Tibial nerve (tissue), 4 donors: Measurements from ENCODE around the gene MLLT6. TPM values are rescaled to one million over a fixed set of nuclear protein-coding genes. Genes with fewer than 3 reads are reported as not detected.

Source experiments
- DNase-seq, 2 donors: peaks; one replicate each; pipeline ENCODE4 v3.0.0-alpha.2; 2019; ENCODE audit warnings: low spot score in 2 of 2
- H3K27ac ChIP-seq, 4 donors: fragments of 200-600 bp; sonication (generic) in 3 of 4; one replicate each; pipeline ENCODE4 v1.5.1; 2017 to 2019; ENCODE audit warnings: mild to moderate bottlenecking in 1 of 4
- H3K27me3 ChIP-seq, 2 donors: fragments of 200-600 bp; sonication (generic) in 1 of 2; one replicate each; pipeline versions ENCODE4 v1.5.1 to v1.6.0; 2017 to 2019
- H3K36me3 ChIP-seq, 3 donors: fragments of 200-600 bp; sonication (generic); one replicate each; pipeline ENCODE4 v1.5.1; 2018 to 2019
- H3K4me1 ChIP-seq, 4 donors: fragments of 200-600 bp; sonication (generic) in 3 of 4; one replicate each; pipeline ENCODE4 v1.5.1; 2017 to 2019
- H3K4me3 ChIP-seq, 4 donors: fragments of 200-600 bp; sonication (generic) in 3 of 4; one replicate each; pipeline ENCODE4 v1.5.1; 2017 to 2019; ENCODE audit warnings: mild to moderate bottlenecking in 1 of 4, moderate library complexity in 1 of 4
- H3K9me3 ChIP-seq, 4 donors: fragments of 200-600 bp; sonication (generic) in 3 of 4; one replicate each; pipeline ENCODE4 v1.5.1; 2017 to 2019
- EP300 ChIP-seq, 2 donors: sonication (generic); formaldehyde crosslinking; IDR thresholded peaks; one replicate each; pipeline ENCODE4 v1.6.1; 2017; ENCODE audit warnings: antibody characterized with exemption in 2 of 2, mild to moderate bottlenecking in 1 of 2
- POLR2A ChIP-seq, 2 donors: fragments of 450-650 bp; IDR thresholded peaks; one replicate each; pipeline ENCODE4 v1.6.1; 2017; ENCODE audit warnings: antibody characterized with exemption in 2 of 2, mild to moderate bottlenecking in 2 of 2, moderate library complexity in 2 of 2
- WGBS, 2 donors: methylation state at CpG; one replicate each; pipeline ENCODE4 v1.1.5; 2018; 5-methylcytosine and 5-hydroxymethylcytosine counted together
- total RNA-seq, 4 donors: library from RNA; depleted of rRNA; stranded (reverse); fragments of >200 nt; gene quantifications; one replicate each; pipeline ENCODE4 v1.1.0, GENCODE V29; 2016
- TF ChIP-seq, protein P1 (sequence below), 5 experiments: fragments of 200-600 bp in 3 of 5; fragments of 450-650 bp in 2 of 5; sonication (generic) in 3 of 5; IDR thresholded peaks; one replicate each; pipeline ENCODE4 v1.5.1; 2016 to 2019; ENCODE audit warnings: antibody characterized with exemption in 5 of 5, mild to moderate bottlenecking in 3 of 5, moderate library complexity in 2 of 5

MLLT6 gene
- total RNA-seq, 4 donors from 2014 or later: 83.9 to 185 (median 116) TPM

GRCh38 chr17:38742411-38743308 lies 37.6 kb downstream of the MLLT6 start:
- DNase-seq: peak in 1 of 2 donors; percentile 96
- TF ChIP-seq EP300 (IDR thresholded peaks at IDR 0.05): peak in 1 of 2 donors; percentile 68
- no peak for TF ChIP-seq POLR2A (IDR thresholded peaks at IDR 0.05)
- Histone ChIP-seq H3K9me3 (no peaks in the 10 kb centered on the region), H3K27me3 (no peaks in the 10 kb centered on the region), H3K36me3 (peaks cover 0 to 28% (median 3%) of the 10 kb centered on the region in 3 donors), H3K4me3 (no peak overlapping the region), H3K27ac (peak overlapping the region; percentile 31 to 88 (median 80)), H3K4me1 (peaks cover 0 to 68% (median 34%) of the 10 kb centered on the region in 4 donors)
- WGBS, 2 donors: 31 to 36% methylated on average over 22 of the region's 22 CpGs

- no peak for DNase-seq
- peaks cover 0 to 18% (median 0%) of the 10 kb centered on the region in 3 donors for H3K36me3 ChIP-seq
- H3K27me3 ChIP-seq: peaks cover 0 to under 1% of the 10 kb centered on the region in 2 donors
- peak overlapping the region in 3 of 4 donors; percentile 76 to 88 (median 85) for H3K27ac ChIP-seq
- no peaks in the 10 kb centered on the region for H3K9me3 ChIP-seq
- no peak for TF ChIP-seq POLR2A (IDR thresholded peaks at IDR 0.05)
- TF ChIP-seq, protein P1, sequence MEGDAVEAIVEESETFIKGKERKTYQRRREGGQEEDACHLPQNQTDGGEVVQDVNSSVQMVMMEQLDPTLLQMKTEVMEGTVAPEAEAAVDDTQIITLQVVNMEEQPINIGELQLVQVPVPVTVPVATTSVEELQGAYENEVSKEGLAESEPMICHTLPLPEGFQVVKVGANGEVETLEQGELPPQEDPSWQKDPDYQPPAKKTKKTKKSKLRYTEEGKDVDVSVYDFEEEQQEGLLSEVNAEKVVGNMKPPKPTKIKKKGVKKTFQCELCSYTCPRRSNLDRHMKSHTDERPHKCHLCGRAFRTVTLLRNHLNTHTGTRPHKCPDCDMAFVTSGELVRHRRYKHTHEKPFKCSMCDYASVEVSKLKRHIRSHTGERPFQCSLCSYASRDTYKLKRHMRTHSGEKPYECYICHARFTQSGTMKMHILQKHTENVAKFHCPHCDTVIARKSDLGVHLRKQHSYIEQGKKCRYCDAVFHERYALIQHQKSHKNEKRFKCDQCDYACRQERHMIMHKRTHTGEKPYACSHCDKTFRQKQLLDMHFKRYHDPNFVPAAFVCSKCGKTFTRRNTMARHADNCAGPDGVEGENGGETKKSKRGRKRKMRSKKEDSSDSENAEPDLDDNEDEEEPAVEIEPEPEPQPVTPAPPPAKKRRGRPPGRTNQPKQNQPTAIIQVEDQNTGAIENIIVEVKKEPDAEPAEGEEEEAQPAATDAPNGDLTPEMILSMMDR (IDR thresholded peaks at IDR 0.05): no peak
- TF ChIP-seq EP300 (IDR thresholded peaks at IDR 0.05): no peak
- H3K4me3 ChIP-seq: no peak overlapping the region
- peaks cover 0 to 70% (median 37%) of the 10 kb centered on the region in 4 donors for H3K4me1 ChIP-seq
- 70 to 74% methylated on average over 4 of the region's 4 CpGs for WGBS, 2 donors
Measured at GRCh38 chr17:38743556-38744171, 38.6 kb downstream of the MLLT6 start.

DNA sequence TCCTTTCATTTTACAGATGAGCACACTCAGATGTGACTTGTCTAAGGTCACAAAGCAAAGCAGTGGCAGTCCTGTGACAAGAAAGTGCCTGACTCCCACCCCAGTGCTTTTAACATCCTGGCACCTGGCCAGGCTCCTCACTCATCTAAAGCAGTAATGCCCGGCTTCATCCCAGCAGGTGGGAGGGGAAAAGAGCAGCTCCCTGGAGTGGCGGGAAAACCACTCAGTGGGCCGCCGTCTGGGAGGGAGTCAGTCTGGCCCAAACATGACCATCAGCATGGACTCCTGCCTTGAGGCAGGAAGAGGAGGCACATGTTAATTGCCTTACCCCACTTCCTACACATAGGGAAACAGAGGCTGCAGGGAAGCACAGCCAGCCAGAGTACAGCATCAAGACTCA lies 40.5 kb downstream of the MLLT6 start:
- Histone ChIP-seq H3K27ac (peak overlapping the region in 2 of 4 donors; percentile 91), H3K27me3 (peaks cover 0 to 3% of the 10 kb centered on the region in 2 donors), H3K4me1 (peaks cover 0 to 84% (median 52%) of the 10 kb centered on the region in 4 donors), H3K36me3 (peaks cover 0 to 3% (median 0%) of the 10 kb centered on the region in 3 donors), H3K9me3 (no peaks in the 10 kb centered on the region), H3K4me3 (no peak overlapping the region)
- DNase-seq: peak in 1 of 2 donors; percentile 31
- 28 to 53% methylated on average over 4 of the region's 4 CpGs for WGBS, 2 donors
- TF ChIP-seq, protein P1 (IDR thresholded peaks at IDR 0.05): no peak
- TF ChIP-seq EP300 (IDR thresholded peaks at IDR 0.05): no peak
- no peak for TF ChIP-seq POLR2A (IDR thresholded peaks at IDR 0.05)

- peak overlapping the region in 3 of 4 donors; percentile 50 to 80 (median 79) for H3K4me3 ChIP-seq
- no peak for TF ChIP-seq EP300 (IDR thresholded peaks at IDR 0.05)
- TF ChIP-seq, protein P1 (IDR thresholded peaks at IDR 0.05): no peak
- TF ChIP-seq POLR2A (IDR thresholded peaks at IDR 0.05): no peak
- H3K27ac ChIP-seq: peak overlapping the region in 3 of 4 donors; percentile 83 to 91 (median 91)
- WGBS, 2 donors: 29 to 38% methylated on average over 8 of the region's 8 CpGs
- H3K27me3 ChIP-seq: peaks cover 0 to 3% of the 10 kb centered on the region in 2 donors
- DNase-seq: no peak
- H3K36me3 ChIP-seq: peaks cover 0 to 3% (median 0%) of the 10 kb centered on the region in 3 donors
- peaks cover 0 to 84% (median 58%) of the 10 kb centered on the region in 4 donors for H3K4me1 ChIP-seq
- H3K9me3 ChIP-seq: no peaks in the 10 kb centered on the region
Measured at GRCh38 chr17:38746004-38746848, 41.2 kb downstream of the MLLT6 start.
